Mucosa of stomach (tissue), 1 donor: Measurements from ENCODE around the gene CDCA4.
"Not testable (repeated sequence)": the region's sequence is repeated elsewhere in the genome, so short reads cannot be mapped to it uniquely, and the experiment has no call there.

Experiments
- H3K27me3 ChIP-seq: one replicate; pipeline ENCODE4 v1.7.0; 2013; ENCODE audit warnings: mild to moderate bottlenecking, low read length; ENCODE audit not compliant: control insufficient read depth, insufficient read depth
- H3K36me3 ChIP-seq: one replicate; pipeline ENCODE4 v1.7.0; 2013; ENCODE audit warnings: low read length; ENCODE audit not compliant: control insufficient read depth, insufficient read depth
- H3K4me1 ChIP-seq: one replicate; pipeline ENCODE4 v1.7.0; 2013; ENCODE audit warnings: mild to moderate bottlenecking, low read length; ENCODE audit not compliant: control insufficient read depth, insufficient read depth
- H3K4me3 ChIP-seq: one replicate; pipeline ENCODE4 v1.7.0; 2013; ENCODE audit warnings: low read length
- H3K9ac ChIP-seq: one replicate; pipeline ENCODE4 v1.7.0; 2013; ENCODE audit warnings: mild to moderate bottlenecking, low read length, moderate library complexity
- H3K9me3 ChIP-seq: one replicate; pipeline ENCODE4 v1.7.0; 2013; ENCODE audit warnings: mild to moderate bottlenecking, low read length, moderate library complexity; ENCODE audit not compliant: control insufficient read depth
- donor health status: Pancreatic carcinoma.

Gene CDCA4

DNA sequence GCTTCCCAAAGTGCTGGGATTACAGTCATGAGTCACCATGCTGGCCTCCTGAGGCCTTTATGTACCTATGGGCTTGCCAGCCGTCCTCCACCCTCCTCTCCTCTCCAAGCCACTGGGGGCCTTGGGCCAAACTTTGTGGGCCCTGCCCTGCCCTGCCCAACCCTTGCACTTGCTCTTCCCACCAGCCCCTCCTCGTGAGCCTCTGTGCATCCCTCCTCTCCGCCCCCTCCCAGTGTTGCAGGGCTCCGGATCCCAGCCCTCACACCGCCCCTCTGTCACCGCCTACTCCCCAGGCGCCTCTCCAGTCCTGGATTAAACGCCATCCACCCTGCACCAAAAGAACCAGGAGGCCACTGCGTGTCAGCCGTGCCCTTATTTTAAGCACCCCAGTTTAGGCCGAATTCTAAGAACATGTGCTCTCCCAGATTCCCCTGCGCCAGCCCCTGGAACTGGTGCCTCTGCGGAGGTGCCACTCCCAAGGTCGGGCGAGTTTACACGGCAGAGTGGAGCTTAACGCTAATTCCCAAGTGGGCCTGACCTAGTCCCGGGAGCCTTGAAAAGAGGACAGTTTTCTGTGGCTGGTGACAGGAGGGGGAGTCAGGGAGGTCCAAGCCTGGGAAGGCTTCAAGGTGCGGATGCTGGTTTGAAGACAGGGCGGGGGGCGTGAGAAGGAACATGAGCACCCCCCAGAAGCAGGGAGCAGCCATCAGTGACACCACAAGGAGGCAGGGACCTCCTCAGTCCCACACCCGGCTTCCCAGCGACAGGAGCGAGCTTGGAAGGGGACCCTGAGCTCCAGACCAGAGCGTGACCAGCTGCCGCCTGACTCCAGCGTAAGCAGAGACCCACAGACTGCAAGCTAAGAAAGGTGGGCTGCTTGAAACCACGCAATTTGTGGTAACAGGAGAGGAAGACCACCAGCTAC, 21.2 kb upstream of the CDCA4 start:
- H3K9me3 ChIP-seq: no peaks in the 10 kb centered on the region
- no peaks in the 10 kb centered on the region for H3K36me3 ChIP-seq
- H3K4me1 ChIP-seq: no peaks in the 10 kb centered on the region
- H3K9ac ChIP-seq: no peak overlapping the region
- H3K27me3 ChIP-seq: peaks cover 17% of the 10 kb centered on the region
- H3K4me3 ChIP-seq: no peak overlapping the region

DNA sequence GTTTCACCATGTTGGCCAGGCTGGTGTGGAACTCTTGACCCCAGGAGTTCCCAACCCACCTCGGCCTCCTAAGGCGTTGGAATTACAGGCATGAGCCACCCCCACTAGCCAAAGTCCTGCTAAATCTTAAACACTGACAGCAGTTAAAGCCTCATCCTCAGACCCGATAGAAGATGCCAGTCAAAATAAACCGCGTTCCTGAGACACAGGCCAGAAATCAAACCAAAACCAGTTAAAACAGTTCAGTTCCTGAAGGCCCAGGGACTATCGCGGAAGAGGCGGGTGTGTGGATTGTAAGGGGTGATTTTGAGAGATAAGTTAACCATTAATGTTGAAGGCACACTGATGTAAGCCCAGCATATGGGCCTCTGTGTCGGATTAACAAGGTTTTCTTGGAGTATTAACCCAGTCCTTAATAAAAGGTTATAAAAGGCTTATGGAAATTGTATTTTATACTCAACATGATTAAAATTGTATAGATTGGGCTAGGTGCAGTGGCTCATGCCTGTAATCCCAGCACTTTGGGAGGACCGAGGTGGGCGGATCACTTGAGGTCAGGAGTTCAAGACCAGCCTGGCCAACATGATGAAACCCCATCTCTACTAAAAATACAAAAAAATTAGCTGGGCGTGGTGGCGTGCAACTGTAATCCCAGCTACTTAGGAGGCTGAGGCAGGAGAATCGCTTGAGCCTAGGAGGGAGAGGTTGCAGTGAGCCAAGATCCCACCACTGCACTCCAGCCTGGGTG, 18.7 kb upstream of the CDCA4 start:
- H3K36me3 ChIP-seq: no peaks in the 10 kb centered on the region
- H3K9me3 ChIP-seq: no peaks in the 10 kb centered on the region
- no peak overlapping the region for H3K9ac ChIP-seq
- no peak overlapping the region for H3K4me3 ChIP-seq
- H3K27me3 ChIP-seq: peaks cover 13% of the 10 kb centered on the region
- no peaks in the 10 kb centered on the region for H3K4me1 ChIP-seq

DNA sequence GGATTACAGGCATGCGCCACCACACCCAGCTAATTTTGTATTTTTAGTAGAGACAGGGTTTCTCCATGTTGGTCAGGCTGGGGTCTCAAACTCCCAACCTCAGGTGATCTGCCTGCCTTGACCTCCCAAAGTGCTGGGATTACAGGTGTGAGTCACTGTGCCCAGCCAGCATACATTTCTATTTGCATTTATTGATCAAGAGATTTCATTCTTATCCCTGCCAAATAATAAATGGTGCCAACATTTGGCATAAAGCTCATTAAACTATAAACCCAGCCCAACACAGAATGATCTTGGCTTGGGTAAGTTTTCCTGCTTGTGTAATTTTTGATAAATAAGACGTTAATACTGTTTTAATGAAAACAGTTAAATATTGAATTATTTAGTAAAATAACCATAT, 14.7 kb upstream of the CDCA4 start:
- H3K4me3 ChIP-seq, H3K4me1 ChIP-seq, H3K9ac ChIP-seq, H3K9me3 ChIP-seq, H3K36me3 ChIP-seq: not testable (repeated sequence)
- H3K27me3 ChIP-seq: peaks cover 14% of the 10 kb centered on the region

DNA sequence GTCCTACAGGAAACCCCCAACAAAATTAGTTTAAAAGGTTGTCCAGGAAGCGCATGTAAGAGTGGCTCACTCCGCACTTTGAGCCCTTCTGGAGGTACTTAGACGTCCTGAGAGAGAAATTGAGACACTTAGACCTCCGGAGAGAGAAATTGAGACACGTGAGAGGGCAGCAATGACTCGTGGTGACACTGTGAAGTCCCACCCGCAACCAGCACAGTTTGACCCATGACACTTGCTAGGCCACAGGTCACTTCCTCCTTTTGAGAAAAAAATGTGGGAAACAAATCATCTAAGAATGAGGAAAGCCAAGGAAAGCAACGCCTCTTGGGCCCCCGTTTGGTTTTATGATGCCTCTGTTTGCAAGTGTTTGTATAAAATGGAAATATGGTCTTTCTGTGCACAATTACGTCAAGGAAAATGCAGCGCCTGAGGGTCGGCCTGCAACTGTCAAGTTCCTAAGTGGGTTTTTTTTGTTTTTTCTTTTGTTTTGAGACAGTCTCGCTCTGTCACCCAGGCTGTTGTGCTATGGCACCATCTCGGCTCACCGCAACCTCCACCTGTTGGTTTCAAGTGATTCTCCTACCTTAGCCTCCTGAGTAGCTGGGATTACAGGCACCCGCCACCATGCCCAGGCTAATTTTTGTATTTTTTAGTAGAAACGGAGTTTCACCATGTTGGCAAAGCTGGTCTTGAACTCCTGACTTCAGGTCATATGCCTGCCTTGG, 13.6 kb upstream of the CDCA4 start:
- Histone ChIP-seq H3K36me3 (no peaks in the 10 kb centered on the region), H3K4me3 (no peak overlapping the region), H3K9ac (no peak overlapping the region), H3K4me1 (peaks cover 4% of the 10 kb centered on the region), H3K9me3 (no peaks in the 10 kb centered on the region), H3K27me3 (peaks cover 14% of the 10 kb centered on the region)

DNA sequence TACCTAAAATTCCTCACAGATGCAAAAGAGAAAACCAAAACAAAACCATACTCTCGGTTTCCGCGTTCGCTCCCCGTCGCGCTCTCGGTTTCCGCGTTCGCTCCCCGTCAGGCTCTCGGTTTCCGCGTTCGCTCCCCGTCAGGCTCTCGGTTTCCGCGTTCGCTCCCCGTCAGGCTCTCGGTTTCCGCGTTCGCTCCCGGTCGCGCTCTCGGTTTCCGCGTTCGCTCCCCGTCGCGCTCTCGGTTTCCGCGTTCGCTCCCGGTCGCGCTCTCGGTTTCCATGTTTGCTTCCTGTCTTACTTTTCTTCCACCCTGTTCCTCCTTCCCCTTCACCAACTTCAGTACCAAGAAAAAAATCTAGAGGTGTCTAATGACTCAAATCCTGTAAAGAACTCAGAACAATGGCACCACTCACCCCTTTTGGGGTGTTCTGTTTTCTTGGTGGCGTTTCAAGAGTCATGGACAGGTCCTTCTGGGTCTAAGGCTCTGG, 12.6 kb upstream of the CDCA4 start:
- not testable (repeated sequence) for H3K36me3 ChIP-seq, H3K9me3 ChIP-seq, H3K4me1 ChIP-seq
- peak overlapping the region; percentile 61 for H3K9ac ChIP-seq
- peak overlapping the region; percentile 31 for H3K4me3 ChIP-seq
- peaks cover 14% of the 10 kb centered on the region for H3K27me3 ChIP-seq

DNA sequence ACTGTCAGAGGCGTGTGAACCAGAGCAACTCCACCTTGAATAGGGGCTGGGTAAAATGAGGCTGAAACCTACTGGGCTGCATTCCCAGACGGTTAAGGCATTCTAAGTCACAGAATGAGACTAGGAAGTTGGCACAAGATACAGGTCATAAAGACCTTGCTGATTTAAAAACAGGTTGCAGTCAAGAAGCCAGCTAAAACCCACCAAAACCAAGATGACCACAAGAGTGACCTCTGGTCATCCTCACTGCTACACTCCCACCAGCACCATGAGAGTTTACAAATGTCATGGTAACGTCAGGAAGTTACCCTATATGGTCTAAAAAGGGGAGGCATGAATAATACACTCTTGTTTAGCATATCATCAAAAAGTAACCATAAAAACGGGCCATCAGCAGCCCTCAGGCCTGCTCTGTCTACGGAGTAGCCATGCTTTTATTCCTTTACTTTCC, 11.6 kb upstream of the CDCA4 start:
- H3K4me1 ChIP-seq: not testable (repeated sequence)

DNA sequence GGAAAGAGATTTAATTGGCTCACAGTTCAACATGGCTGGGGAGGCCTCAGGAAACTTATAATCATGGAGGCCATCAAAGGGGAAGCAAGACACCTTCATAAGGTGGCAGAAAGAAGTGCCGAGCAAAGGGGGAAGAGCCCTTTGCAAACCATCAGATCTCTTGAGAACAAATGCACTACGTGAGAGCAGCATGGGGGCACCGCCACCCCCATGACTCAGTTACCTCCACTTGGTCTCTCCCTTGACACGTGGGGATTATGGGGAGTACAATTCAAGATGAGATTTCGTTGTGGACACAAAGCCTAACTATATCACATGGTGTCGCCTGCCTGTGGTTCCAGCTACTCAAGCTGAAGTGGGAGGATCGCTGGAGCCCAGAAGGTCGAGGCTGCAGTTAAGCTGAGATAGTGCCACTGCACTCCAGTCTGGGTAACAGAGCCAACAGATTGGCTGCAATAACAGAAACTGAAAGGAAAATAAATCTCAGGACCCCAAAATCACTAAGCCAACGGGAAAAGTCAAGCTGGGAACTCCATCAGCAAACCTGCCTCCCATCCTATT, 10.0 kb upstream of the CDCA4 start:
- Histone ChIP-seq H3K9ac (no peak overlapping the region), H3K4me1 (peaks cover 4% of the 10 kb centered on the region), H3K4me3 (no peak overlapping the region), H3K9me3 (no peaks in the 10 kb centered on the region), H3K36me3 (no peaks in the 10 kb centered on the region), H3K27me3 (peaks cover 14% of the 10 kb centered on the region)

More for the DNA sequence above, 11.6 kb upstream of the CDCA4 start:
- not testable (repeated sequence) for H3K4me3 ChIP-seq, H3K9me3 ChIP-seq, H3K36me3 ChIP-seq, H3K9ac ChIP-seq
- peaks cover 14% of the 10 kb centered on the region for H3K27me3 ChIP-seq

DNA sequence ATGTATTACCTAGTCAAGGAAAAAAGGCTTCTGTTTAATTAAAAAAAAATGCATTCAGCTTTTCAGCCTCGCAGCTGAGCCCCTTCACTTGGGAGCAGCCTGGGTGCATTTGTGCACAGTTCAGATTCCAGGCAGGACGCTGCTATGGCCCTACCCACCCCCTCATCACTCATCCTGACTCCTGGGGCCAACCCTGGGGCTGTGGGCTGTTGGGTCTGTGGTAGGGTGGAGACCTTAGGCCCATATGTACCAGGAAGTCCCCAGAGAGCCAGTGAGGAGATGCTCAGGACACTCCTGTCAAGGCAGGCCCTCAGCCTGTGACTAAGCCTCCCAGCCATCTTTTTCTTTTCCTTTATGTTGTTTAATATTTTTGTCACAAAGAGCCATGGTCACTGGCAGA, 9.3 kb upstream of the CDCA4 start:
- Histone ChIP-seq H3K36me3 (no peaks in the 10 kb centered on the region), H3K9me3 (no peaks in the 10 kb centered on the region), H3K27me3 (peaks cover 14% of the 10 kb centered on the region), H3K4me3 (no peak overlapping the region), H3K4me1 (peaks cover 4% of the 10 kb centered on the region), H3K9ac (no peak overlapping the region)

DNA sequence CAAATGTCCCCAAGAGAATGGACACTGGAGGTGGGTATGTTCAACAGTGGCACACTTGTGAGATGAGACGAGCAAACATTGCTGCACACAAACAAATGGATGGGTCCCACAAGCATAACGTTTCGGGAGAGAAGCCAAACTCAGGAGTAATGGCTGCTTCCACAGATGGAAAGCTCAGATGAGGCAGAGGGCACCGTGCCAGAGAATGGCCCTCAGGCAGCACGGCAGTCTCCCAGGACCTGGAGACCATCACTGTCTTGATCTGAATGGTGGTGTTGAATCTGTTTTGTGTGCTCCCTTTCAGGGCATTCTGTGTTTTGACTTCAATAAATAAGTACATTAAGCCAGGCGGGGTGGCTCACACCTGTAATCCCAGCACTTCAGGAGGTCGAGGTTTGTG, 8.5 kb upstream of the CDCA4 start:
- Histone ChIP-seq H3K9me3 (no peaks in the 10 kb centered on the region), H3K4me3 (no peak overlapping the region), H3K36me3 (no peaks in the 10 kb centered on the region), H3K27me3 (peaks cover 14% of the 10 kb centered on the region), H3K9ac (no peak overlapping the region), H3K4me1 (peaks cover 4% of the 10 kb centered on the region)

DNA sequence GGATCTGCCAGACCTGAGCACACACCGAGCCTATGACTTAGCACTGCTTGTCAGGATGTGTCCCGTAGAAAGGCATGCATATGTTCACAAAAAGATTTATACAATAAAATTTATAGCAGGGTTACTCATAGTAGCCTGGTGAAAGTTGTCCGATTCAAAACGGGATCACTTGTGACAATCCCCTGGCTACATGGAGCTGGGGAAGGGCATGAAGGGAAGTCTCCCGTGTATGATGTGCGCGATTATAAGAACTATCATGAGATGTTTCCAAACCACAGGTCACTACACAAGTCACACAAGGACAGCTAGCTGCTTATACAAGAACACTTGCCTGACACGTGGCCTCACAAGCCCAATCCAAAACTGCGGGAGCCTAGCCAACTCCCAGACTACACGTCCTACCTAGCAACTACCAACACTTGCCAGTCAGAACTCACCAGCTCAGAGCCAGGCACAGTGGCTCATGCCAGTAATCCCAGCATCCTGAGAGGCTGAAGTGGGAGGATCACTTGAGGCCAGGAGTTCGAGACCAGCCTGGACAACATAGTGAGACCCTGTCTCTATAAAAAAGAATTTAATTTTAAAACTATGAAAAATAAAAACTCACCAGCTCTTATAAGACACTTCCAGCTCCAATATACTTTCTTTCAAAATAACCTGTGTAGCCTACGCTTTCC, 7.5 kb upstream of the CDCA4 start:
- H3K4me3 ChIP-seq: no peak overlapping the region
- H3K4me1 ChIP-seq: no peaks in the 10 kb centered on the region
- H3K27me3 ChIP-seq: peaks cover 9% of the 10 kb centered on the region
- no peaks in the 10 kb centered on the region for H3K9me3 ChIP-seq
- H3K9ac ChIP-seq: no peak overlapping the region
- no peaks in the 10 kb centered on the region for H3K36me3 ChIP-seq

DNA sequence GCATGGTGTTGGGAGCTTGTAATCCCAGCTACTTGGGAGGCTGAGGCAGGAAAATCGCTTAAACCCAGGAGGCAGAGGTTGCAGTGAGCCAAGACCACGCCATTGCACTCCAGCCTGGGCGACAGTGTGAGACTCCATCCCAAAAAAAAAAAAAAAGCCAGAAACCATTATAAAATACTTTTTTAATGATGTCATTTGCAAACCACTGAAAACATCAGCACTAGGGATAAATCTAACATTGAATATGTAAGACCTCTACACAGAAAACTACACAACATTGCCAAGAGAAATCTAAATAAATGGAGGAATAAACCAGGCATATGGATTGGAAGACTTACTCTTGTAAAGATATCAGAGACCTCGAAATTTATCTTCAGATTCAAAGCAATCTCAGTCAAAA, 6.8 kb upstream of the CDCA4 start:
- not testable (repeated sequence) for H3K4me3 ChIP-seq, H3K9ac ChIP-seq, H3K36me3 ChIP-seq, H3K27me3 ChIP-seq, H3K9me3 ChIP-seq, H3K4me1 ChIP-seq
